ENCODE data around the gene SLC28A2.
A peak's percentile ranks its signal among the peaks of the same experiment; 100 is the strongest.
"Not testable (repeated sequence)": the region's sequence is repeated elsewhere in the genome, so short reads cannot be mapped to it uniquely, and the experiment has no call there.

The SLC28A2 gene, protein sequence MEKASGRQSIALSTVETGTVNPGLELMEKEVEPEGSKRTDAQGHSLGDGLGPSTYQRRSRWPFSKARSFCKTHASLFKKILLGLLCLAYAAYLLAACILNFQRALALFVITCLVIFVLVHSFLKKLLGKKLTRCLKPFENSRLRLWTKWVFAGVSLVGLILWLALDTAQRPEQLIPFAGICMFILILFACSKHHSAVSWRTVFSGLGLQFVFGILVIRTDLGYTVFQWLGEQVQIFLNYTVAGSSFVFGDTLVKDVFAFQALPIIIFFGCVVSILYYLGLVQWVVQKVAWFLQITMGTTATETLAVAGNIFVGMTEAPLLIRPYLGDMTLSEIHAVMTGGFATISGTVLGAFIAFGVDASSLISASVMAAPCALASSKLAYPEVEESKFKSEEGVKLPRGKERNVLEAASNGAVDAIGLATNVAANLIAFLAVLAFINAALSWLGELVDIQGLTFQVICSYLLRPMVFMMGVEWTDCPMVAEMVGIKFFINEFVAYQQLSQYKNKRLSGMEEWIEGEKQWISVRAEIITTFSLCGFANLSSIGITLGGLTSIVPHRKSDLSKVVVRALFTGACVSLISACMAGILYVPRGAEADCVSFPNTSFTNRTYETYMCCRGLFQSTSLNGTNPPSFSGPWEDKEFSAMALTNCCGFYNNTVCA

GRCh38 chr15:45251888-45252287, at the start of gene SLC28A2:
SLC28A2 (plus strand) TSS chr15:45252234; CDS start chr15:45253216, 982 bp downstream.
- DNase-seq: no peak

GRCh38 chr15:45203182-45203581, 48.9 kb upstream of the SLC28A2 start:
- DNase-seq: no peak

- peak; percentile 64 for DNase-seq
Measured at GRCh38 chr15:45205192-45205591, 46.8 kb upstream of the SLC28A2 start.

GRCh38 chr15:45212493-45212892, 39.5 kb upstream of the SLC28A2 start:
- DNase-seq: no peak

DNA sequence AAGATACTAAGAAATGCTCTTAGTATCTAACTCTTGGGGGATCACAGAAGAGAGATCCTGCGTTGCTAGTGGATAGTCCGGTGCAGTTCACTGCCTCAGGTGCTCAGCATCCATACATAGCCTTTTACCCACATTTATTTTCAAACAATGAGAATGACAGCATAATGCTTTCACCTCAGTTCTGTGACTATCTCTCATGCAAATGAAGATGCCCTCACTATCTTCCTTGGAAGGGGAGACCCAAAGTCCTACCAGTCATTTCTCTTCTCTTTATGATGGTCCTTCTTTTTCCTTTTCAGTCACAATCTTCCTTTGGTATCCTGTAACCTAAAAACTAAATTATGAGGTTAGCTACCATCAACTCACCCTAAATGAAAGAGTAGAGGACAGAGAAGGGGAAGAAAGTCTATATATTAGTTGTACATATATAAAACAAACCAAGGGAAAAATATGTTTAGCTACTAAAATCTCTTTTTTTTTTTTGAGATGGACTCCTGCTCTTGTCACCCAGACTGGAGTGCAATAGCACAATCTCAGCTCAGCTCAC, 30.9 kb upstream of the SLC28A2 start:
- no peak for DNase-seq

DNA sequence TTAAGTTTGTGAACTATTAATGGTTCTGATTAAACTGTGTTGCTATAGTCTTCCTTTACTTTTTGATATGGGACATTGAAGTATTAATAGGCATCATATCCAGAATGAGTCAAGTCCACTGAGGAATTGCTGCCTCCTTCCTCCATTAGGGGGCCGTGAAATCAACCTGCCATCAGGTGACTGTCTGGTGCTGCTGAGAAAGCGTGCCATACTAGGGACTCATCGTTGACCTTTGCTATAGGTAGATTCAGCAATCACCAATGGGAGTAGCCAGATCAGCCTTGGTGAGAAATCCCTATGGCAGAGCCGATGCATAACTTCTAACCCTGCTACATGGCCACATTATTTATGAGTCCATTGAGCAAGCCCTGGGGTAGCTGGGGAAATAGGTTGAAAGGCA, 30.1 kb upstream of the SLC28A2 start:
- no peak for DNase-seq

DNA sequence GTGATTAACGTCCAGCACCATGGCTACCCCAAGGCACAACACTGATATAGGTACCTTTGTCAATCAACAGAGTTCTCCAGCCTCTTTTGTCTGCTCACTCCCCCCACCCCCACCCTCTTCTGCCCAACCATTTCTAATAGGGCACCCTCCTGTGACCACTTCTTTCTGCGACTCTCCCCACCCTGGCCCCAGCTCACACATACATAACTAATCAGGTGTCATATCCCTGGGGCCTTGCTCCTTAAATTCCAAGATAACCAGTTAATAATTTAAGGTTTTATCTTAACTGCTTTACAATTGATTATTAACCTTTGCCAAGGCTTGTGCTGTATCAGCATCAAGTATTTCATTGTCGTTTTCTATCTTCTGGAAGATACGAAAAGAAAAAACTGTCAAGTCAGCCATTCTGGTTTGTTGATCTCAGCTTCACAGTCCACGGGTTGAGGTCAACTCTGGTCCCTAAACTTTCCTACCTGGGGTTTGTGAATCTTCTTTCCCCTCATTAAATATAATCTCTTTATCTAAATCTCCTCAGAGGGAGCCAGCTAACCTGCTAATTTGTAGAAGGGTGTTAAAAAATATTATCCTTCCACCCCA, 27.3 kb upstream of the SLC28A2 start:
- no peak for DNase-seq

GRCh38 chr15:45225506-45226273, 26.3 kb upstream of the SLC28A2 start:
- no peak for DNase-seq

DNA sequence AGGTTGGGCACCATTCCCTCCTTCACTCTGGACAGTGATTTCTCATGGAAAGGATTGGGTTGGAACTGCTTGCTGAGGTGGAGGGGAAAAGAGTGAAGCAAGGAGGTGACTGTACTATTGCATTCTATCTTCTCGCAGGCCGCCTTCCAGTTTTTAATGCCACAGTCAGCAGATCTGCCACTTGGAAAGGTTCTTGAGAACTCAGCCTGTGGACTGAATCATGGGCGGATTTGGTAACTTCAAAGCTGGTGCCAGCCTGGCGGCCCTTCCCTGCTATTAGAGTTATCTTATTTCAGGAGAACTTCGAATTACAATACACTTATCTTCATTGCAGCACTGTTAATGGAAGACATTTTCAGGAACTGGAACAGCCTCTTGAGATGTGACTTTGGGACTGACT, 23.1 kb upstream of the SLC28A2 start:
- DNase-seq: no peak

- DNase-seq: no peak
Measured at GRCh38 chr15:45230245-45230965, 21.6 kb upstream of the SLC28A2 start.

- no peak for DNase-seq
Measured at GRCh38 chr15:45231132-45231531, 20.9 kb upstream of the SLC28A2 start.

- no peak for DNase-seq
Measured at GRCh38 chr15:45231864-45232562, 20.0 kb upstream of the SLC28A2 start.

DNA sequence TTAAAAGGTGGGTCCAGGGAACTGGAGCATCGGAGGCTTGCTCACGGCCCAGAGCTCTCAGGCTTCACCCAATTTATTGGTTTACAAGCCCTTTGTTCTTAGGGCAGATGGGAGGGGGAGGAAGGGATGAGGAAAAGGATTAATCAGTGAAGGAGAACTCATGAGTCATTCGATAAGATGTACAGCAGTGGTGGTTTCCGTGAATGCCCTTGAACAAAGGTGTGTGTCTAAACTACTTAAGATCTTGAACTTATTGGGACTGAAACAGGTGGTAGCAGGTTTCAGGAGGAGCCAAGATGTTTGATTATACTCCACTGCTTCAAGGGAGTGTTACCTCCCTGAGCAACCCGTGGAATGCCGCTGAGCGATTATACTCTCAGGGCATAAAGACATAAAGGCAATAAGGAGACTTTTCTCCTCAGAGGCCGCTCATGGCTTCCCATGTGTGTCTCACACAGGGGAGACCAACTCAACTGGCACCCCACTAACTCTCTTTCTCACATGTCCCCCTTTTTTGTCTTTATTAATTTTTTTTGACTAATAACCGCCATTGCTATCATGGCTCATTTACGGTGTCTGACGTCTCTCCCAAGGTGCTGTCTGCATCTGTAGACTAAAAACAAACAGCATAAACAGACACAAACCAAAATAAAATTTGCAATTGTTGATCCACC, 17.3 kb upstream of the SLC28A2 start:
- DNase-seq: no peak

DNA sequence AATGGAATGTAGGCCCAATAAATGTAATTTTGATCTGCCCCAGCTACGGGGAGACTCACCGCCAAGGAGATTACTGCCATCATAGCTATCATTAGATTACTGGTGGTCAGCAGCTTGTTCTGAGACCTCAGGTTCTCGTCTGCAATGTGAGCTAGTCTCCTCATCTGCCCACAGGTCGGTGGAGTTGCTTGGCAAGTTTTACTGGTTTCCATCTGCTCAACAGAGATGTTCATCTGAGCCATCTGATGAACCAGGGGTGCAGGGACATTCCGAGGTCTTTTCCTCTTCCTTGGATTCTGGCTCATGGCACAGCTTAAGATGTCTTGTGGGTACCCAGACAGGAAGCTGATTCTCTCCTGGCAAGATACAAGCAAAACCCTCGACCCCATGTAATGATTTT, 15.2 kb upstream of the SLC28A2 start:
- not testable (repeated sequence) for DNase-seq

DNA sequence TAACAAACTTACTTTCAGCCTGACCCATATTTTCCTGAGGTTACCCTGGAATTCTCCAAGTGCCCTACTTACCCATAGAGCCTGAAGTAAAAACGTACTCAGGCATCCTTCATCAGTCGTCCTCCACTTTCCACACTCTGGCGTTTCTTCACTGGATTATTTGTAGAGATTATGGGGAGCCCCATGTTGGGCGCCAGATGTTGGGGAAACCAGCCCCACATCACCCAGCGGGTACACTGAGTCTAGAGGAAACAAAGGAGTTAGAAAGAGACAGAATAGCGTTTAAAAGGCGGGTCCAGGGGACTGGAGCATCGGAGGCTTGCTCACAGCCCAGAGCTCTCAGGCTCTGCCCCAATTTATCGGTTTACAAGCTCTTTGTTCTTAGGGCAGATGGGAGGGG, 9.7 kb upstream of the SLC28A2 start:
- DNase-seq: peak; percentile 19

DNA sequence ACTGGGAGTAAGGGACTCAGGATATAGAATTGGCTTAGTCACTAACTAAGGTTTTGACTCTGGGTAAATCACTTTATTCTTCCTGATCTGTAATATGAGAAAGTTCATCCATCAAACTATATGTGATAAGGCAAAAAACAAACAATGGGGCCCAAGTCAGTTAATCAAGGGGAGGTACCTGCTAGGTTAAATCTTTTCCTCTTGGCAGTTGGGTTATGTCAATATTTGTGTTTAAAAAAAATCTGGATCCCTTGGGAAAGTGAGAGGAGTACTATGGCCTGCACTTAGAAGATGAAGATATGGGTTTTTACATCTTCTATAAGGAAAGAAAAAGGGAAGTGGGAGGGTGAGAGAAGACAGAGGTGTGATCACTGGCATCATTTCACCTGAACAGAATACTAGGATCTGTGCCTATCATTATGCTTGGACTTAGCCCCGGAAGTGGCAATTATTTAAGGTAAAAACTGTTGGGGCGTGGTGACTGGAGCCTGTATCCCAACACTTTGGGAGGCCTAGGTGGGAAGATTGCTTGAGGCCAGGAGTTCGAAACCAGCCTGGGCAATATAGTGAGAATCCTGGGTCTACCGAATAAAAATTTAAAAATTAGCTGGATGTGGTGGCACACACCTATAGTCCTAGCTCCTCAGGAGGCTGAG, 2.8 kb upstream of the SLC28A2 start:
- DNase-seq: no peak

DNA sequence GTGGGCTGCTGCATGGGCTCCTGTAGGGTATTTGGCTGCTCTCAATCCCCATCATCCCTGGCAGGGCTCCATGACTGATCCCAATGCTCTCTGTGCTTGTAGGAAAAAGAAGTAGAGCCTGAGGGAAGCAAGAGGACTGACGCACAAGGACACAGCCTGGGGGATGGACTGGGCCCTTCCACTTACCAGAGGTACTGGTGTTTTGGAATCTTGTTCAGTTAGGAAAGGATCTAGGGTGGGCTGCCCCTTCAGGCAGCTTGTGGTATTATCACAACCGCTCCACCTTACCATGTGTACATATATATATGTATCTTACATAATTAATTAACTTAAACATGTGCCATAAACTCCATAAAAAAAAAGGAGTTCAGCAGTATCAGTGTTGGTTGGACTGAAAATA, 1.3 kb downstream of the SLC28A2 start:
- no peak for DNase-seq

GRCh38 chr15:45254405-45254804, 2.4 kb downstream of the SLC28A2 start:
- peak; percentile 27 for DNase-seq

- DNase-seq: peak; percentile 78
Measured at GRCh38 chr15:45254824-45255223, 2.8 kb downstream of the SLC28A2 start.

- DNase-seq: no peak
Measured at GRCh38 chr15:45259796-45260195, 7.8 kb downstream of the SLC28A2 start.
